OCI-LY3 (cell line): ENCODE results near the gene ADD1.

Source experiments
- EZH2phosphoT487 ChIP-seq: fragments of 200-600 bp; shearing (Covaris generic); IDR thresholded peaks from 2 replicates; pipeline ENCODE4 v1.6.1; 2018; ENCODE audit warnings: antibody characterized with exemption, mixed run types, low read depth
- TF ChIP-seq, protein P1 (sequence below): fragments of 200-600, 300-600 bp; sonication (generic); IDR thresholded peaks from 2 replicates; pipeline ENCODE4 v1.5.1; 2014; ENCODE audit warnings: antibody characterized with exemption, low read length, low read depth

GRCh38 chr4:2829321-2829932, 14.2 kb upstream of the ADD1 start:
- TF ChIP-seq, protein P1, sequence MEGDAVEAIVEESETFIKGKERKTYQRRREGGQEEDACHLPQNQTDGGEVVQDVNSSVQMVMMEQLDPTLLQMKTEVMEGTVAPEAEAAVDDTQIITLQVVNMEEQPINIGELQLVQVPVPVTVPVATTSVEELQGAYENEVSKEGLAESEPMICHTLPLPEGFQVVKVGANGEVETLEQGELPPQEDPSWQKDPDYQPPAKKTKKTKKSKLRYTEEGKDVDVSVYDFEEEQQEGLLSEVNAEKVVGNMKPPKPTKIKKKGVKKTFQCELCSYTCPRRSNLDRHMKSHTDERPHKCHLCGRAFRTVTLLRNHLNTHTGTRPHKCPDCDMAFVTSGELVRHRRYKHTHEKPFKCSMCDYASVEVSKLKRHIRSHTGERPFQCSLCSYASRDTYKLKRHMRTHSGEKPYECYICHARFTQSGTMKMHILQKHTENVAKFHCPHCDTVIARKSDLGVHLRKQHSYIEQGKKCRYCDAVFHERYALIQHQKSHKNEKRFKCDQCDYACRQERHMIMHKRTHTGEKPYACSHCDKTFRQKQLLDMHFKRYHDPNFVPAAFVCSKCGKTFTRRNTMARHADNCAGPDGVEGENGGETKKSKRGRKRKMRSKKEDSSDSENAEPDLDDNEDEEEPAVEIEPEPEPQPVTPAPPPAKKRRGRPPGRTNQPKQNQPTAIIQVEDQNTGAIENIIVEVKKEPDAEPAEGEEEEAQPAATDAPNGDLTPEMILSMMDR: no peak
- TF ChIP-seq EZH2phosphoT487: no peak
